Kidney tubule cell (primary cell): ENCODE data around the gene ILF3.
"Not testable (repeated sequence)": the region's sequence is repeated elsewhere in the genome, so short reads cannot be mapped to it uniquely, and the experiment has no call there.

Experiments used
- DNase-seq: peaks from one replicate; pipeline ENCODE4 v3.0.0-alpha.2; 2018; ENCODE audit warnings: low spot score

ILF3 gene

GRCh38 chr19:10642473-10643171, 11.5 kb upstream of the ILF3 start:
- no peak for DNase-seq

- no peak for DNase-seq
Observed at GRCh38 chr19:10643172-10643967, 10.8 kb upstream of the ILF3 start.

DNA sequence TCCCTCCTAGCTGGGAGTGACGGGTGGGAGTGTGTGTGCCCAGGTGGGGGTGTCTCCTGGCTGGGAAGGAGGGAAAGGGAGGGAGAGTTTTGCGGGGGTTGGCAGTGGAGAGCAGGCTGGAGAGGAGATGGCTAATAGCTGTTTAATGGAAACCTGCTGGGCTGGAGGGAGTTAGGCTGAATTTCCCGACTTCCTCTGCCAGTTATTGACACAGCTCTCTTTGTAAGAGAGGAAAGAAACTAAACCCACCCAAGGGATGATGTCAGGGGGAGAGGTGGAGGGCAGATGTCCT, 10.2 kb upstream of the ILF3 start:
- DNase-seq, result no peak

- DNase-seq, result peak; percentile 76
Observed at GRCh38 chr19:10644260-10645007, 9.7 kb upstream of the ILF3 start.

- DNase-seq, result no peak
Observed at GRCh38 chr19:10646456-10647159, 7.5 kb upstream of the ILF3 start.

- no peak for DNase-seq
Observed at GRCh38 chr19:10648360-10648759, 5.8 kb upstream of the ILF3 start.

DNA sequence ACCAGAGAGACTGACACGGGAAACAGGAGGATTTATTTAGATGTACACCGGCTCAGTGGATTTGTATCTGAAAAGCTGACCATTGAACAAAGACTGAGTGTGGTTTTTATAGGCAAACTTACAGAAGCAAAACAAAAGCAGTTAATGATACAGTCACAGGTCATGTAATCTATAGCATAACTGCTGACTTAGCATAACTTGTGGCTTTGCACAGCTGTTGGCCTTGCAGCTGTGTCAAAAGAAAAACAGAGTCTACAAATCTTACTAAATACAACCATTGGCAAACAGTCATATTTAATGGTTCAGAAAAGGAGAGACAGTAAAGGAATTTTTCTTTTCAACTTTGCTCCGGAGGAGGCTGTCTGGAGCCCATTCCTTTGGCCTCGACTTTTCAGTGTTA, 2.3 kb upstream of the ILF3 start:
- DNase-seq, result no peak

DNA sequence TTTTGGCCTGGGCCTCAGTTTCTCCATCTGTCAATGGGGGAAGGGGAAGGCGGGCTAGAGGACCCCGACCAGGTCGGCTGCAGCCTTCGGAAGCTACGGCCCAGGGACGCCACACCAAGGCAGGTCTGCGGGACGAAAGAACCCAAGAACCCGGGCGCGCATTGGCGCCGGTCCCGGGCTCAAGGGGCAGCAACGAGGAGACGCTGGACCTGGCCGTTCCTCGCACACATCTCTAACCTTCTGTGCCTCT, 739 bp upstream of the ILF3 start:
- no peak for DNase-seq

GRCh38 chr19:10654610-10655456, 687 bp downstream of the ILF3 start:
- peak; percentile 57 for DNase-seq

DNA sequence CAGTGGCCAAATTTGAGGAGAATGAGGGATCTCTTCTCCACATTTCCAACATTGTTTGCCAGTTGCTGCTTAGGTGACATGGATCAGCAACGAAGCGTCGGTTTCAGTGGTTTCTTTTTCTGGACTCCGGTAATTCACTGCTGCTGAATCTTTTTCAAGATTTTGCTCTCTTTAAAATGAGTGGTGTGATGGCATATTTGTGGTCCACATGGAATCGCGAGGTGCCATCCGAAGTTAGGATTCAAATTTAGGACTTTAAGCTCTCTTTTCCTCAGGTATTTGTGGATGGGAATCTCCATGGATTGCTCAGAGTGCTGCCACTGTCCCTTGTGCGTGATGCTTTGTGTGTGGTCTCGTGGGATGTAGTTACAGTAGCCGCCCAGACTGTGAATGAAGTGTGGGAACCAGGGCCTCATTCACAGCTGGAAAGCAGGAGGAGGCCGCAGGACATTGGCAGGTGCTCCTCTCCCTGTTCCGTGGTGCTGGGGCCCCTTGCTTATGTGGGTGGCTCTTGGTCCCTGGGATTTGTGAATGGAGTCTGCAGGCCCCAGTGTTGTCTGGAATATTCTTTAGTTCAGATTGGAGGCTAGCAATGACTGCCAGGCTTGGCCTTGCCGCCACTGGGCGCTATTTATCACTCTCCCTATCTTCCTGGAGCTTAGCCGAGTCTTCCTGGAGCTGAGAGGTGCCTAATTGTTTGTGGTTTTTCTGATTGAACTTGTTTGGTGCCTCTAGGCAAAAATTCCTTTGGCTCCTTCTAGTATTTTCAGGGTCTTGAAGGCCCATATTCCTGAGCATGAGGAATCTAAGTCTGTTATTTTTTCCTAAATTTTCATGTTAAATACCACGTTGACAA, 1.5 kb downstream of the ILF3 start:
- DNase-seq, result peak; percentile 41

GRCh38 chr19:10660346-10660745, 6.2 kb downstream of the ILF3 start:
- DNase-seq, result no peak

DNA sequence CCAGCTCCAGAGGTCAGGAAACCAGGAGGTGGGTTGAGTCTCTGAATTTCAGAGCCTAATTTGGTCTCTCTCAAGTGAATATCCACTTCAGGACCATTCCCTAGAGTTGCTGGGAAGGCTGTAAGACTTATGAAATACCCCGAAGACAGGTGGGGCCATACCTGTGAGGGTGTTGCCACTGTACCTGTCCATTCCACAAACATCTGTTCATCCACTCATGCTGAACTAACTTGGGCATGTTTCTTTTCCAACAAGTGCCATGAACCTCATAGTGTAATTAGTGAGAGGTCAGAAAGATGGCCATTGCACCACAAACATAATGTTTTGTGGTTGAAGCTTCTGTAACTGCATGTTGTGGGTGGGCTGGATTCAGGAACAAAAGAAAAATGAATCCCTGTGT, 7.8 kb downstream of the ILF3 start:
- DNase-seq, result no peak

DNA sequence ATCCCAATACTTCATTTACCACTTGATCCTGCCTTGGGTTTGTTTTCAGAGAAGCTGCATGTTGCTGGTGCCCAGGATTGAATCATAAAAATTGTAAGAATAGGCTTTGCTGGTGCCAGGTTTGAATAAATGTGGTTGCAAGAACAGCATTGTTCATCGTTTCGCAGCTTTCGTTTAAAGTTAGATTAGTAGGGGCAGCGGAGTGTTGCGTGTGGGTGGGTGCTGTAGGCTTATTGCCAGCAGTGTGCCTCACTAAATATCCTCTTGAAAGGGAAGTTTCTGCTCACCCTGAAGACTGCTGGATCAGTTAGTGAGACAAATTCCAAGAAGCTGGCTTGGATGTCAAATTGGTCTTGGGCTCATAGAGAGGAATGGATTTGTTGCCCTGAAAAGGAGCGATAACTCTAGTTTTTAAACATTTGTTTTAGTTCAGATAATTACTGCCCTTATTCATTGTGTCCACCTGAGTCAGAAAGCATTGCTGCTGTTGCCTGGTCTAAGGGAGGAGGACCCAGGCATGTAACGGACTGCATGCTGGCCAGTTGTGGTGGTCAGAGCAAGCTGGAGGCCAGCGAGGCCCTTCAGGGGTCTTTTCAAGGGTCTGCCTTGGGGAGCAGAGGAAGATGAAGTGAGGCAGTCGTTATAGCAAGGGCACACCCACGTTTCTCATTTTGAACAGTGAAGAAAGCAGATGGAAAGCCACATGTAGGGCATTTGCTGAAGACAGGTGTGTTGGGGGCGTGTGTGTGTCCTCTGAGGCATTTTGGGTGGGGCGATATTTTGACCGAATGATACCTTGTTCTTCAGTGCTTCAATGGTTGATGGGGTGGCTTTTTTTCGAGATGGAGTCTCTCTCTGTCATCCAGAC, 8.5 kb downstream of the ILF3 start:
- DNase-seq, result peak; percentile 57

- not testable (repeated sequence) for DNase-seq
Observed at GRCh38 chr19:10663252-10663563, 9.1 kb downstream of the ILF3 start.

DNA sequence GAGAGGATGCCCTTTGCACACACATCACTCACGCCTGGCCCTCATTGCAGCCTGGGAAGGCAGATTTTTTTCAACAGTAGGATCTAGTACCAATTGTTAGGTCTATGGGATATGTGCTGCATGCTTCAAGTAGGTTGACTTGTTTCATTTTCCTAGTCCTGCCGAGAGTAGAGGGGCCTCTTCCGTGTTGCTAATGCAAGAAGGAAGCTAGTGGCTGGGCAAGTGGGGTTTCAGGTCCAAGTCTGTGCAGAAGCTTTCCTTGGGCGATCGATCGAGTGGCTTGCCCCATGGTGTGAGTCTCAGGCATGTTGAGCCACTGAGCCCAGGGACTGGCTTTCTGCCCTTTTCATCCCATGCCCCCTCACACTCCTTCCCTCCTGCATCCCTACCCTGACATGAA, 13.7 kb downstream of the ILF3 start:
- DNase-seq, result no peak

DNA sequence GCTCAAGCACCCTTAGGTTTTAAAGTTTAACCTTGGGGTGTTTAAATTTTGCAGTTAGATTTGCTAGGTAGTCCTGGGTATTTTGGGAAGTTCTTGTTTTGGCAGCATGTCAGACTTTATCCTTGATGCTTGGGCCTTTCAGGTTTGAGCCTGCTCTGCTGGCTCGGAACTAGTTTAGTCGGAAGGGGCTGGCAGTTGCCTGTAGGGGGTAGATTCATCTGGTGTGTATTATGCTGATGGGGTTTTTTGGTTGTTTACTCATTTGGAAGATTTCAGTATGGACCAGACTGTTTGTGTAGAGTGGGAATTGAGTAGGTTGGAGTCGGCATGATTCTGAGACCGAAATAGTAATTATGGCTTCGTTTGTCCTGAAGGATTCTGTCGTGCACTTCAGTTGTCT, 15.1 kb downstream of the ILF3 start:
- DNase-seq, result no peak

GRCh38 chr19:10670182-10670581, 16.0 kb downstream of the ILF3 start:
- DNase-seq, result no peak

DNA sequence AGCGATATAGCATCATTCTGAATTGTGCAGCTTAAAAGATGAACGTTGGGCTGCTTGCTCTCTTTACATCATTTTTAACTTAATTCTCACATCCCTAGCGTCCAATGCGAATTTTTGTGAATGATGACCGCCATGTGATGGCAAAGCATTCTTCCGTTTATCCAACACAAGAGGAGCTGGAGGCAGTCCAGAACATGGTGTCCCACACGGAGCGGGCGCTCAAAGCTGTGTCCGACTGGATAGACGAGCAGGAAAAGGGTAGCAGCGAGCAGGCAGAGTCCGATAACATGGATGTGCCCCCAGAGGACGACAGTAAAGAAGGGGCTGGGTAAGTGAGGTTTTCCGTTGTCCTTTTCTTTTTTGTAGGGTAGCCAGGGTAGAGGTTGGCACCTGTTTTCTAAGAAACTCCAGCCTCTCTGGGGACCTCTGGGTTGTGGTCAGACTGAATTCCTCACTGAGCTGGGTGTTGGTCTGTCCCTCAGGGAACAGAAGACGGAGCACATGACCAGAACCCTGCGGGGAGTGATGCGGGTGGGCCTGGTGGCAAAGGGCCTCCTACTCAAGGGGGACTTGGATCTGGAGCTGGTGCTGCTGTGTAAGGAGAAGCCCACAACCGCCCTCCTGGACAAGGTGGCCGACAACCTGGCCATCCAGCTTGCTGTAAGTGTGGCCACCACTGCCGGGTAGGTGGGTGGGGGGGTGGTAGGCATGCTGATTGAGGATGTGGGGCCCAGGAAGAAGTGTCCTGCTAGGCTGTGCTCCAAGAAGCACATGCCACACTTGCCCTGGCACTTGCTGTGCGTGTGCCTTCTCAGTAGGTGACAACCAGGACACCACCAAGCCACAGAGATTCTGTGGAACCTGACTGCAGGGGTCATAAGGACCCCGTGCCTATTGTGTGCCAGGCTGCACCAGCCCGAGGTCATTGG, 17.0 kb downstream of the ILF3 start:
- no peak for DNase-seq

- DNase-seq, result peak; percentile 42
Observed at GRCh38 chr19:10671922-10672321, 17.8 kb downstream of the ILF3 start.
